Muscle layer of colon (tissue), 2 donors: ENCODE results near the gene SYT9.

Experiments used
- H3K27ac ChIP-seq: one replicate; pipeline ENCODE4 v1.7.0; 2013; ENCODE audit warnings: low read depth, mild to moderate bottlenecking, low read length, moderate library complexity
- H3K27me3 ChIP-seq, 2 donors: one replicate each; pipeline ENCODE4 v1.7.0; 2013; ENCODE audit warnings: low read length in 2 of 2, mild to moderate bottlenecking in 2 of 2; ENCODE audit not compliant: insufficient read depth in 2 of 2, control insufficient read depth in 1 of 2
- H3K36me3 ChIP-seq: one replicate; pipeline ENCODE4 v1.7.0; 2013; ENCODE audit warnings: mild to moderate bottlenecking, low read length; ENCODE audit not compliant: insufficient read depth
- H3K4me1 ChIP-seq: one replicate; pipeline ENCODE4 v1.7.0; 2013; ENCODE audit warnings: mild to moderate bottlenecking, low read length; ENCODE audit not compliant: insufficient read depth
- H3K4me3 ChIP-seq, 2 donors: one replicate each; pipeline ENCODE4 v1.7.0; 2013; ENCODE audit warnings: low read length in 2 of 2, low read depth in 1 of 2, mild to moderate bottlenecking in 1 of 2, moderate library complexity in 1 of 2
- H3K9ac ChIP-seq: one replicate; pipeline ENCODE4 v1.7.0; 2013; ENCODE audit warnings: low read length
- H3K9me3 ChIP-seq: one replicate; pipeline ENCODE4 v1.7.0; 2013; ENCODE audit warnings: mild to moderate bottlenecking, low read length
- donor health status: abdominal sarcoma.
- donor health status: Adenocarcinoma of cecum.

Gene SYT9

GRCh38 chr11:7494086-7494745 lies 242.5 kb downstream of the SYT9 start:
- H3K36me3 ChIP-seq, result no peaks in the 10 kb centered on the region
- no peak overlapping the region for H3K9ac ChIP-seq
- H3K9me3 ChIP-seq, result no peaks in the 10 kb centered on the region
- H3K4me1 ChIP-seq, result no peaks in the 10 kb centered on the region
- no peaks in the 10 kb centered on the region for H3K27me3 ChIP-seq
- H3K27ac ChIP-seq, result no peak overlapping the region
- H3K4me3 ChIP-seq, result no peak overlapping the region

GRCh38 chr11:7495882-7496551 lies 244.3 kb downstream of the SYT9 start:
- H3K4me3 ChIP-seq, result no peak overlapping the region
- no peaks in the 10 kb centered on the region for H3K4me1 ChIP-seq
- no peaks in the 10 kb centered on the region for H3K36me3 ChIP-seq
- no peak overlapping the region for H3K9ac ChIP-seq
- H3K27me3 ChIP-seq, result no peaks in the 10 kb centered on the region
- no peaks in the 10 kb centered on the region for H3K9me3 ChIP-seq
- H3K27ac ChIP-seq, result no peak overlapping the region

- no peak overlapping the region for H3K9ac ChIP-seq
- H3K36me3 ChIP-seq, result no peaks in the 10 kb centered on the region
- no peak overlapping the region for H3K4me3 ChIP-seq
- H3K9me3 ChIP-seq, result no peaks in the 10 kb centered on the region
- no peaks in the 10 kb centered on the region for H3K27me3 ChIP-seq
- no peak overlapping the region for H3K27ac ChIP-seq
- H3K4me1 ChIP-seq, result no peaks in the 10 kb centered on the region
Observed at GRCh38 chr11:7498193-7498592, 246.5 kb downstream of the SYT9 start.

GRCh38 chr11:7499081-7499480 lies 247.4 kb downstream of the SYT9 start:
- no peak overlapping the region for H3K9ac ChIP-seq
- no peak overlapping the region for H3K27ac ChIP-seq
- no peaks in the 10 kb centered on the region for H3K27me3 ChIP-seq
- no peak overlapping the region for H3K4me3 ChIP-seq
- no peaks in the 10 kb centered on the region for H3K36me3 ChIP-seq
- H3K9me3 ChIP-seq, result no peaks in the 10 kb centered on the region
- H3K4me1 ChIP-seq, result no peaks in the 10 kb centered on the region

- no peaks in the 10 kb centered on the region for H3K9me3 ChIP-seq
- H3K36me3 ChIP-seq, result no peaks in the 10 kb centered on the region
- no peak overlapping the region for H3K27ac ChIP-seq
- H3K9ac ChIP-seq, result no peak overlapping the region
- no peak overlapping the region for H3K4me3 ChIP-seq
- H3K4me1 ChIP-seq, result no peaks in the 10 kb centered on the region
- H3K27me3 ChIP-seq, result no peaks in the 10 kb centered on the region
Observed at GRCh38 chr11:7500251-7500650, 248.5 kb downstream of the SYT9 start.

GRCh38 chr11:7501251-7501650 lies 249.5 kb downstream of the SYT9 start:
- Histone ChIP-seq H3K27me3 (no peaks in the 10 kb centered on the region), H3K9me3 (no peaks in the 10 kb centered on the region), H3K4me3 (no peak overlapping the region), H3K9ac (no peak overlapping the region), H3K36me3 (no peaks in the 10 kb centered on the region), H3K4me1 (no peaks in the 10 kb centered on the region), H3K27ac (no peak overlapping the region)

- Histone ChIP-seq H3K9me3 (no peaks in the 10 kb centered on the region), H3K9ac (no peak overlapping the region), H3K4me1 (no peaks in the 10 kb centered on the region), H3K27ac (no peak overlapping the region), H3K4me3 (no peak overlapping the region), H3K36me3 (no peaks in the 10 kb centered on the region), H3K27me3 (no peaks in the 10 kb centered on the region)
Observed at GRCh38 chr11:7501894-7502293, 250.2 kb downstream of the SYT9 start.

GRCh38 chr11:7506243-7506642 lies 254.5 kb downstream of the SYT9 start:
- H3K4me3 ChIP-seq, result no peak overlapping the region
- no peaks in the 10 kb centered on the region for H3K27me3 ChIP-seq
- H3K36me3 ChIP-seq, result no peaks in the 10 kb centered on the region
- H3K9ac ChIP-seq, result no peak overlapping the region
- H3K27ac ChIP-seq, result no peak overlapping the region
- H3K9me3 ChIP-seq, result no peaks in the 10 kb centered on the region
- H3K4me1 ChIP-seq, result no peaks in the 10 kb centered on the region

- Histone ChIP-seq H3K4me1 (peaks cover 18% of the 10 kb centered on the region), H3K27ac (no peak overlapping the region), H3K36me3 (no peaks in the 10 kb centered on the region), H3K27me3 (no peaks in the 10 kb centered on the region), H3K4me3 (no peak overlapping the region), H3K9me3 (no peaks in the 10 kb centered on the region), H3K9ac (no peak overlapping the region)
Observed at GRCh38 chr11:7508087-7508486, 256.4 kb downstream of the SYT9 start.

GRCh38 chr11:7509966-7510365 lies 258.3 kb downstream of the SYT9 start:
- Histone ChIP-seq H3K27me3 (no peaks in the 10 kb centered on the region), H3K4me1 (peaks cover 18% of the 10 kb centered on the region), H3K9ac (no peak overlapping the region), H3K4me3 (no peak overlapping the region), H3K9me3 (no peaks in the 10 kb centered on the region), H3K36me3 (no peaks in the 10 kb centered on the region), H3K27ac (no peak overlapping the region)

GRCh38 chr11:7511401-7511800 lies 259.7 kb downstream of the SYT9 start:
- Histone ChIP-seq H3K27me3 (no peaks in the 10 kb centered on the region), H3K9ac (no peak overlapping the region), H3K4me1 (peaks cover 18% of the 10 kb centered on the region), H3K27ac (no peak overlapping the region), H3K9me3 (no peaks in the 10 kb centered on the region), H3K4me3 (no peak overlapping the region), H3K36me3 (no peaks in the 10 kb centered on the region)
